Calu3 (cell line): ENCODE measurements around the gene COMMD3. TPM values are rescaled to one million over a fixed set of nuclear protein-coding genes. Genes with fewer than 3 reads are reported as not detected.

Source experiments
- BruUV-seq: library from RNA; stranded (reverse); fragments of 400-500 nt; replicated peaks from 2 replicates; lab custom pipeline; 2021; lab: Mats Ljungman, UMichigan
- CTCF ChIA-PET: fragments of 300-600 bp; sonication (Branson Sonifier 250); formaldehyde crosslinking; loops from one replicate; lab custom pipeline; 2022; ENCODE audit warnings: antibody characterized with exemption; lab: Charles Lee
- DNase-seq: peaks from one replicate; pipeline ENCODE4 v3.0.0; 2022
- H3K27ac Mint-ChIP-seq: one replicate; pipeline ENCODE4 v1.8.0; 2022; ENCODE audit warnings: mixed read lengths; ENCODE audit not compliant: unreplicated experiment
- H3K27me3 Mint-ChIP-seq: one replicate; pipeline ENCODE4 v1.8.0; 2022; ENCODE audit warnings: mixed read lengths; ENCODE audit not compliant: unreplicated experiment
- H3K36me3 Mint-ChIP-seq: one replicate; pipeline ENCODE4 v1.8.0; 2022; ENCODE audit warnings: mild to moderate bottlenecking, moderate library complexity, mixed read lengths; ENCODE audit not compliant: insufficient read depth, unreplicated experiment
- H3K4me1 Mint-ChIP-seq: one replicate; pipeline ENCODE4 v1.8.0; 2022; ENCODE audit warnings: mild to moderate bottlenecking, low read depth, mixed read lengths; ENCODE audit not compliant: unreplicated experiment
- H3K4me3 Mint-ChIP-seq: one replicate; pipeline ENCODE4 v1.8.0; 2022; ENCODE audit warnings: mild to moderate bottlenecking, low read depth, moderate library complexity, mixed read lengths; ENCODE audit not compliant: unreplicated experiment
- H3K9me3 Mint-ChIP-seq: one replicate; pipeline ENCODE4 v1.8.0; 2022; ENCODE audit warnings: low read depth, mixed read lengths; ENCODE audit not compliant: unreplicated experiment
- CTCF ChIP-seq: fragments of 200-600 bp; IDR thresholded peaks from one replicate; pipeline ENCODE4 v1.8.0; 2022; ENCODE audit warnings: antibody characterized with exemption; ENCODE audit not compliant: unreplicated experiment
- intact Hi-C: fragments of 100-400 bp; cut with micrococcal nuclease; formaldehyde crosslinking; loops from one replicate; pipeline ENCODE4 v1.10.0; 2022; ENCODE audit not compliant: unreplicated experiment
- total RNA-seq: library from RNA; stranded (reverse); gene quantifications from 2 replicates; pipeline ENCODE4 v1.2.3, GENCODE V29; 2022

The COMMD3 gene
- total RNA-seq, 1 experiment from 2014 or later: 39.5 TPM

- H3K27me3 Mint-ChIP-seq: peaks cover 59% of the 10 kb centered on the region
- H3K27ac Mint-ChIP-seq: no peak within 1 kb of the TSS
- no peak for TF ChIP-seq CTCF
- DNase-seq: no peak
- H3K9me3 Mint-ChIP-seq: no peaks in the 10 kb centered on the region
- H3K36me3 Mint-ChIP-seq: peaks cover 7% of the 10 kb centered on the region
- H3K4me3 Mint-ChIP-seq: no peak within 1 kb of the TSS
- intact Hi-C loops: no loop called here
- CTCF ChIA-PET: no interaction called here
- H3K4me1 Mint-ChIP-seq: no peaks in the 10 kb centered on the region
- no TSS peak for BruUV-seq
These were observed 29.3 kb downstream of the COMMD3 start, which contains the start of gene SPAG6 for GRCh38 chr10:22345301-22346095. TSS of gene SPAG6 (plus strand) at chr10:22345496. CDS start at chr10:22345612, 116 bp downstream.

- Mint-ChIP-seq H3K9me3 (no peaks in the 10 kb centered on the region), H3K4me1 (no peaks in the 10 kb centered on the region), H3K36me3 (peaks cover 3% of the 10 kb centered on the region), H3K4me3 (no peak overlapping the region), H3K27ac (no peak overlapping the region), H3K27me3 (peaks cover 56% of the 10 kb centered on the region)
- DNase-seq: no peak
- CTCF ChIA-PET: no interaction called here
- intact Hi-C loops: no loop called here
- no peak for TF ChIP-seq CTCF
- BruUV-seq: no TSS peak
These were observed 30.0 kb downstream of the COMMD3 start for GRCh38 chr10:22346096-22346661.

GRCh38 chr10:22349755-22350154 lies 33.6 kb downstream of the COMMD3 start:
- Mint-ChIP-seq H3K36me3 (no peaks in the 10 kb centered on the region), H3K27ac (no peak overlapping the region), H3K9me3 (no peaks in the 10 kb centered on the region), H3K4me1 (no peaks in the 10 kb centered on the region), H3K4me3 (no peak overlapping the region), H3K27me3 (peaks cover 20% of the 10 kb centered on the region)
- DNase-seq: no peak
- no TSS peak for BruUV-seq
- intact Hi-C loops: no loop called here
- CTCF ChIA-PET: no interaction called here
- TF ChIP-seq CTCF: no peak

GRCh38 chr10:22351131-22351703 lies 35.0 kb downstream of the COMMD3 start:
- H3K9me3 Mint-ChIP-seq: no peaks in the 10 kb centered on the region
- no peaks in the 10 kb centered on the region for H3K4me1 Mint-ChIP-seq
- DNase-seq: no peak
- intact Hi-C loops: no loop called here
- BruUV-seq: no TSS peak
- CTCF ChIA-PET: no interaction called here
- H3K27me3 Mint-ChIP-seq: peaks cover 13% of the 10 kb centered on the region
- TF ChIP-seq CTCF: no peak
- no peaks in the 10 kb centered on the region for H3K36me3 Mint-ChIP-seq
- no peak overlapping the region for H3K27ac Mint-ChIP-seq
- no peak overlapping the region for H3K4me3 Mint-ChIP-seq
